CD4-positive, alpha-beta memory T cell (primary cell): ENCODE measurements around the gene LHFPL3. TPM values are rescaled to one million over a fixed set of nuclear protein-coding genes. Genes with fewer than 3 reads are reported as not detected.

Source experiments
- CTCF ChIA-PET: fragments of 350-600 bp; sonication (Branson Sonifier 250); formaldehyde crosslinking; loops from one replicate; lab custom pipeline; 2021; ENCODE audit warnings: inconsistent platforms; ENCODE audit not compliant: partially characterized antibody; lab: Charles Lee
- POLR2A ChIA-PET: fragments of 350-600 bp; sonication (Branson Sonifier 250); formaldehyde crosslinking; loops from one replicate; lab custom pipeline; 2021; ENCODE audit not compliant: partially characterized antibody; lab: Charles Lee
- DNase-seq, 5 donors: peaks; one replicate each; pipeline versions ENCODE4 v3.0.0 to v3.0.0-alpha.2; 2020 to 2022; ENCODE audit warnings: mixed read lengths in 1 of 5
- H3K27ac ChIP-seq: one replicate; pipeline ENCODE4 v1.7.0; 2013; ENCODE audit warnings: low read depth, low read length
- H3K27me3 ChIP-seq: 2 replicates; pipeline ENCODE4 v1.7.0; 2013; ENCODE audit warnings: mild to moderate bottlenecking, low read length, moderate library complexity; ENCODE audit not compliant: insufficient read depth
- H3K36me3 ChIP-seq: 2 replicates; pipeline ENCODE4 v1.7.0; 2013; ENCODE audit warnings: mild to moderate bottlenecking, low read length, moderate library complexity; ENCODE audit not compliant: insufficient read depth
- H3K4me1 ChIP-seq: 2 replicates; pipeline ENCODE4 v1.7.0; 2013; ENCODE audit warnings: mild to moderate bottlenecking, low read length, moderate library complexity; ENCODE audit not compliant: insufficient read depth
- H3K4me3 ChIP-seq, 2 donors: one replicate each; pipeline ENCODE4 v1.7.0; 2013; ENCODE audit warnings: low read length in 2 of 2, mild to moderate bottlenecking in 1 of 2
- H3K9me3 ChIP-seq, 2 donors: one replicate each; pipeline ENCODE4 v1.7.0; 2013; ENCODE audit warnings: low read length in 2 of 2, control low read depth in 1 of 2; ENCODE audit not compliant: control insufficient read depth in 1 of 2
- H3K27ac Mint-ChIP-seq, 7 donors: one replicate each; pipeline ENCODE4 v1.8.0; 2020 to 2021; ENCODE audit warnings: mixed read lengths in 7 of 7, mild to moderate bottlenecking in 6 of 7, inconsistent platforms in 3 of 7, moderate library complexity in 3 of 7
- H3K27me3 Mint-ChIP-seq, 2 donors: one replicate each; pipeline ENCODE4 v1.8.0; 2020 to 2021; ENCODE audit warnings: mixed read lengths in 2 of 2
- H3K36me3 Mint-ChIP-seq, 2 donors: one replicate each; pipeline ENCODE4 v1.8.0; 2020 to 2021; ENCODE audit warnings: mixed read lengths in 2 of 2, inconsistent platforms in 1 of 2, mild to moderate bottlenecking in 1 of 2
- H3K4me1 Mint-ChIP-seq, 4 donors: one replicate each; pipeline ENCODE4 v1.8.0; 2020 to 2021; ENCODE audit warnings: mixed read lengths in 4 of 4, mild to moderate bottlenecking in 1 of 4
- H3K4me3 Mint-ChIP-seq, 8 donors: one replicate each; pipeline ENCODE4 v1.8.0; 2020 to 2021; ENCODE audit warnings: mixed read lengths in 8 of 8, mild to moderate bottlenecking in 7 of 8, moderate library complexity in 6 of 8, inconsistent platforms in 3 of 8
- H3K9me3 Mint-ChIP-seq, 8 donors: one replicate each; pipeline ENCODE4 v1.8.0; 2020 to 2021; ENCODE audit warnings: mixed read lengths in 8 of 8, mild to moderate bottlenecking in 5 of 8, inconsistent platforms in 3 of 8, moderate library complexity in 1 of 8
- intact Hi-C: fragments of 100-400 bp; cut with micrococcal nuclease; formaldehyde crosslinking; loops from one replicate; pipeline ENCODE4 v1.15.1; 2023
- polyA plus RNA-seq, 2 donors: library from polyadenylated mRNA; unstranded; fragments of 300-500 nt; fragmentation: Illumina TruSeq; gene quantifications; one replicate each; pipeline ENCODE4 v1.2.3, GENCODE V29; 2021
- total RNA-seq, 2 experiments: library from RNA; stranded (reverse); gene quantifications; one replicate each; pipeline ENCODE4 v1.2.3, GENCODE V29; 2021

The LHFPL3 gene
- total and polyA plus RNA-seq, 4 experiments from 2014 or later = not detected

GRCh38 chr7:104341546-104341945 lies 13.1 kb downstream of the LHFPL3 start:
- intact Hi-C loops = no loop called here
- H3K9me3 Mint-ChIP-seq = peaks cover 0 to 3% (median 0%) of the 10 kb centered on the region in 8 donors
- no peak for DNase-seq
- no peaks in the 10 kb centered on the region for H3K36me3 Mint-ChIP-seq
- no peaks in the 10 kb centered on the region for H3K9me3 ChIP-seq
- no peaks in the 10 kb centered on the region for H3K4me1 Mint-ChIP-seq
- CTCF ChIA-PET = no interaction called here
- POLR2A ChIA-PET = no interaction called here
- H3K27ac Mint-ChIP-seq = no peak overlapping the region
- H3K27me3 ChIP-seq = no peaks in the 10 kb centered on the region
- no peaks in the 10 kb centered on the region for H3K27me3 Mint-ChIP-seq
- no peaks in the 10 kb centered on the region for H3K4me1 ChIP-seq
- H3K4me3 ChIP-seq = no peak overlapping the region
- no peak overlapping the region for H3K27ac ChIP-seq
- H3K4me3 Mint-ChIP-seq = no peak overlapping the region
- H3K36me3 ChIP-seq = no peaks in the 10 kb centered on the region

GRCh38 chr7:104352736-104353135 lies 24.3 kb downstream of the LHFPL3 start:
- no peaks in the 10 kb centered on the region for H3K4me1 ChIP-seq
- H3K27me3 ChIP-seq = no peaks in the 10 kb centered on the region
- DNase-seq = no peak
- H3K36me3 ChIP-seq = no peaks in the 10 kb centered on the region
- no peak overlapping the region for H3K4me3 Mint-ChIP-seq
- ChIA-PET CTCF (interaction anchor here (0.7 kb wide), 1 partner anchor 83 kb away, joined by 3 read pairs; no protein-coding TSS in a partner anchor), POLR2A (no interaction called here)
- H3K27ac Mint-ChIP-seq = no peak overlapping the region
- H3K27ac ChIP-seq = no peak overlapping the region
- intact Hi-C loops = no loop called here
- peaks cover 0 to 4% (median 0%) of the 10 kb centered on the region in 8 donors for H3K9me3 Mint-ChIP-seq
- no peak overlapping the region for H3K4me3 ChIP-seq
- H3K36me3 Mint-ChIP-seq = no peaks in the 10 kb centered on the region
- H3K4me1 Mint-ChIP-seq = no peaks in the 10 kb centered on the region
- H3K27me3 Mint-ChIP-seq = peaks cover 3 to 6% of the 10 kb centered on the region in 2 donors
- no peaks in the 10 kb centered on the region for H3K9me3 ChIP-seq

GRCh38 chr7:104357166-104357565 lies 28.8 kb downstream of the LHFPL3 start:
- ChIA-PET CTCF (no interaction called here), POLR2A (no interaction called here)
- no peaks in the 10 kb centered on the region for H3K4me1 ChIP-seq
- H3K36me3 ChIP-seq = no peaks in the 10 kb centered on the region
- Mint-ChIP-seq H3K36me3 (no peaks in the 10 kb centered on the region), H3K4me1 (no peaks in the 10 kb centered on the region), H3K27me3 (peaks cover 3 to 4% of the 10 kb centered on the region in 2 donors), H3K4me3 (no peak overlapping the region), H3K9me3 (peaks cover 0 to 4% (median 0%) of the 10 kb centered on the region in 8 donors), H3K27ac (no peak overlapping the region)
- no peak overlapping the region for H3K4me3 ChIP-seq
- no peak for DNase-seq
- H3K27ac ChIP-seq = no peak overlapping the region
- no peaks in the 10 kb centered on the region for H3K9me3 ChIP-seq
- no peaks in the 10 kb centered on the region for H3K27me3 ChIP-seq
- intact Hi-C loops = no loop called here

- Mint-ChIP-seq H3K4me3 (no peak overlapping the region), H3K4me1 (no peaks in the 10 kb centered on the region), H3K36me3 (no peaks in the 10 kb centered on the region), H3K27me3 (peaks cover 1 to 6% of the 10 kb centered on the region in 2 donors), H3K9me3 (peaks cover 0 to 4% (median 0%) of the 10 kb centered on the region in 8 donors), H3K27ac (no peak overlapping the region)
- ChIA-PET CTCF (no interaction called here), POLR2A (no interaction called here)
- Histone ChIP-seq H3K9me3 (no peaks in the 10 kb centered on the region), H3K4me3 (no peak overlapping the region), H3K27ac (no peak overlapping the region), H3K27me3 (no peaks in the 10 kb centered on the region), H3K36me3 (no peaks in the 10 kb centered on the region), H3K4me1 (no peaks in the 10 kb centered on the region)
- intact Hi-C loops = no loop called here
- no peak for DNase-seq
These were observed 30.2 kb downstream of the LHFPL3 start for GRCh38 chr7:104358446-104359132.

GRCh38 chr7:104362756-104363155 lies 34.4 kb downstream of the LHFPL3 start:
- CTCF ChIA-PET = no interaction called here
- intact Hi-C loops = no loop called here
- H3K27ac Mint-ChIP-seq = no peak overlapping the region
- H3K9me3 Mint-ChIP-seq = peaks cover 0 to 4% (median 0%) of the 10 kb centered on the region in 8 donors
- Histone ChIP-seq H3K4me3 (no peak overlapping the region), H3K4me1 (no peaks in the 10 kb centered on the region), H3K36me3 (no peaks in the 10 kb centered on the region), H3K9me3 (no peaks in the 10 kb centered on the region), H3K27ac (no peak overlapping the region), H3K27me3 (no peaks in the 10 kb centered on the region)
- POLR2A ChIA-PET = no interaction called here
- peaks cover 4% of the 10 kb centered on the region in 2 donors for H3K27me3 Mint-ChIP-seq
- no peaks in the 10 kb centered on the region for H3K4me1 Mint-ChIP-seq
- no peak overlapping the region for H3K4me3 Mint-ChIP-seq
- H3K36me3 Mint-ChIP-seq = no peaks in the 10 kb centered on the region
- DNase-seq = no peak

GRCh38 chr7:104363355-104363754 lies 35.0 kb downstream of the LHFPL3 start:
- Histone ChIP-seq H3K36me3 (no peaks in the 10 kb centered on the region), H3K27me3 (no peaks in the 10 kb centered on the region), H3K4me1 (no peaks in the 10 kb centered on the region), H3K27ac (no peak overlapping the region), H3K9me3 (no peaks in the 10 kb centered on the region), H3K4me3 (no peak overlapping the region)
- no peak overlapping the region for H3K27ac Mint-ChIP-seq
- H3K9me3 Mint-ChIP-seq = peaks cover 0 to 4% (median 0%) of the 10 kb centered on the region in 8 donors
- POLR2A ChIA-PET = no interaction called here
- H3K4me3 Mint-ChIP-seq = no peak overlapping the region
- no peak for DNase-seq
- H3K4me1 Mint-ChIP-seq = no peaks in the 10 kb centered on the region
- intact Hi-C loops = no loop called here
- CTCF ChIA-PET = no interaction called here
- H3K36me3 Mint-ChIP-seq = no peaks in the 10 kb centered on the region
- peaks cover 2 to 4% of the 10 kb centered on the region in 2 donors for H3K27me3 Mint-ChIP-seq

- Histone ChIP-seq H3K4me3 (no peak overlapping the region), H3K27ac (no peak overlapping the region), H3K4me1 (no peaks in the 10 kb centered on the region), H3K9me3 (no peaks in the 10 kb centered on the region), H3K36me3 (no peaks in the 10 kb centered on the region), H3K27me3 (no peaks in the 10 kb centered on the region)
- no peak overlapping the region for H3K4me3 Mint-ChIP-seq
- peaks cover 2 to 6% of the 10 kb centered on the region in 2 donors for H3K27me3 Mint-ChIP-seq
- ChIA-PET POLR2A (no interaction called here), CTCF (no interaction called here)
- peaks cover 0 to 2% (median 1%) of the 10 kb centered on the region in 4 donors for H3K4me1 Mint-ChIP-seq
- DNase-seq = no peak
- H3K36me3 Mint-ChIP-seq = no peaks in the 10 kb centered on the region
- H3K9me3 Mint-ChIP-seq = peaks cover 0 to 3% (median 0%) of the 10 kb centered on the region in 8 donors
- no peak overlapping the region for H3K27ac Mint-ChIP-seq
- intact Hi-C loops = no loop called here
These were observed 38.0 kb downstream of the LHFPL3 start for GRCh38 chr7:104366390-104366789.
